ENCODE results near the gene GPR68.

GRCh38 chr14:91278383-91278715 is 33.8 kb upstream of the GPR68 start:
- TF ChIP-seq CTCF (optimal IDR thresholded peaks at IDR 0.05 in 1 of 3, IDR thresholded peaks at IDR 0.05 in 1 of 3, conservative IDR thresholded peaks at IDR 0.05 in 1 of 3; ENCODE audit: extremely low read depth in 1 of 3, insufficient read depth in 2 of 3, low read length in 3 of 3) (no peak), EZH2 (IDR thresholded peaks at IDR 0.05; ENCODE audit: low read length) (no peak)

All from keratinocyte (primary cell).